GM18511 (cell line): ENCODE measurements around the gene CASP4.

Experiments used
- ATAC-seq: cut with Tn5 transposase; IDR thresholded peaks from one replicate; pipeline ENCODE4 v1.9.1; 2021; ENCODE audit warnings: mild to moderate bottlenecking, moderate library complexity; ENCODE audit not compliant: unreplicated experiment

CASP4 gene

DNA sequence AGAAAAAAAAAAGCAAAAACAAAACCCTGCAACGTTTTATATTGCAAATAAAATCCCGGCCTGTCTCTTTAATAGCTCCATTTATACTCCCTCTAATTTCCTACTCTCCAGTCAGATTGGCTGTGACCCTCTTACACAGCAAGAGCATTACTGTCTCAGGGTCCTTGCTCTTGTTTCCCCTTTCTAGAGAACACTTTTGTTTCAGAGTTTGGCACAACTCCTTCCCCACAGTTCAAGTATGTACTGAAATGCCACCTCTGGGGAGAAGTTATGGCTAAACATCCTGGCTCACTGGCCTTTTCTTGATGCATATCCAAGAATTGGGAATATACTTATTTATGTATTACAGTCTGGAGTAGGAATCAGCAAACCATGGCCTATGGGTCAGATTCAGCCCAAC, 72.7 kb downstream of the CASP4 start:
- no peak for ATAC-seq

DNA sequence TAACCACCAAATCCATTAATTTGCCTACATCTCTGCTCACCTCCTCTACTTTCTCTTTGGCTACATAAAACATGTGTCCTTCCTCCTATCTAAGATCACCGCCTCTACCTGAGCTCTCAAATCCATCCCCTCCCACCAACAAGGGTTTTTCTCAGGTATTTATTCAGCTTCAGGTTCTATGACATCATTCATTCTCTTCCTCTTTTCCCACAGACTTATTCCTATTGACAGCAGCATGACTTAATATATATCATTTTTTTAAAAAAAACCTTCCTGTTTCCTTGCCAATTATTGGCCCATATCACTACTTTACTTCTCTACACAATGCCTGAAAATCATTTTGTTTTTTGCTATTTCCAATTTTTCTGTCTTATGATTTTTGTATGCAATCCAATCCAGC, 74.5 kb downstream of the CASP4 start:
- ATAC-seq: no peak
